K562 (cell line): ENCODE measurements around the gene STRN3. TPM values are rescaled to one million over a fixed set of nuclear protein-coding genes. Genes with fewer than 3 reads are reported as not detected.

Experiments used
- CREB1 ChIP-seq, 2 experiments: sonication (generic) in 1 of 2; formaldehyde crosslinking in 1 of 2; IDR thresholded peaks; 2 replicates each; pipeline versions ENCODE4 v1.6.1 to v1.8.0; 2012 to 2022; ENCODE audit warnings: inconsistent platforms in 1 of 2, mild to moderate bottlenecking in 1 of 2, missing genetic modification reagents in 1 of 2, moderate library complexity in 1 of 2
- CTCF ChIP-seq, 3 experiments: IDR thresholded peaks in 2 of 3; conservative IDR thresholded peaks in 1 of 3; 2 replicates each; pipeline ENCODE4 v1.5.1; 2011 to 2012; ENCODE audit warnings: low read length in 3 of 3, mild to moderate bottlenecking in 3 of 3, control low read depth in 2 of 3, improper control_type of control experiment in 1 of 3, inconsistent platforms in 1 of 3, low read depth in 1 of 3, mixed read lengths in 1 of 3, moderate library complexity in 1 of 3; ENCODE audit not compliant: insufficient read depth in 2 of 3
- EGR1 ChIP-seq: fragments of 450-650 bp; conservative IDR thresholded peaks from 2 replicates; pipeline ENCODE4 v1.6.1; 2017; ENCODE audit warnings: mild to moderate bottlenecking
- GATAD2B ChIP-seq: fragments of 450-650 bp; IDR thresholded peaks from 2 replicates; pipeline ENCODE4 v1.6.1; 2017; ENCODE audit warnings: mild to moderate bottlenecking, borderline replicate concordance
- GTF2A2 ChIP-seq: IDR thresholded peaks from 2 replicates; pipeline ENCODE4 v1.6.1; 2016; ENCODE audit warnings: mild to moderate bottlenecking, missing genetic modification characterization, missing compliant biosample characterization
- ILK ChIP-seq: fragments of 450-650 bp; IDR thresholded peaks from 2 replicates; pipeline ENCODE4 v1.6.1; 2016; ENCODE audit warnings: missing genetic modification characterization, low read depth, mild to moderate bottlenecking, missing compliant biosample characterization, moderate library complexity, borderline replicate concordance
- MITF ChIP-seq: IDR thresholded peaks from 2 replicates; pipeline ENCODE4 v1.6.1; 2014; ENCODE audit warnings: antibody characterized with exemption
- PRDM10 ChIP-seq: fragments of 450-650 bp; IDR thresholded peaks from 2 replicates; pipeline ENCODE4 v1.6.1; 2018; ENCODE audit not compliant: partially characterized antibody
- PRPF4 ChIP-seq: fragments of 200-400 bp; formaldehyde crosslinking; IDR thresholded peaks from one replicate; pipeline ENCODE4 v1.6.1; 2017; ENCODE audit warnings: low read length, low read depth, mild to moderate bottlenecking; ENCODE audit not compliant: insufficient read depth, poor library complexity, severe bottlenecking
- SMARCA4 ChIP-seq: fragments of 450-650 bp; IDR thresholded peaks from 2 replicates; pipeline ENCODE4 v1.6.1; 2016
- SNAPC5 ChIP-seq: fragments of 250-450 bp; sonication (Bioruptor Pico); IDR thresholded peaks from 2 replicates; pipeline ENCODE4 v1.8.0; 2021; ENCODE audit warnings: moderate library complexity, mild to moderate bottlenecking, inconsistent platforms
- TCF7L2 ChIP-seq: fragments of 150-350 bp; IDR thresholded peaks from 2 replicates; pipeline ENCODE4 v1.6.1; 2016; ENCODE audit warnings: low read depth, mild to moderate bottlenecking, low read length, moderate library complexity
- TFAP4 ChIP-seq: sonication (generic); formaldehyde crosslinking; IDR thresholded peaks from 2 replicates; pipeline ENCODE4 v1.8.0; 2022; ENCODE audit warnings: missing genetic modification reagents, mild to moderate bottlenecking, moderate library complexity, borderline replicate concordance
- THRAP3 ChIP-seq: fragments of 450-650 bp; IDR thresholded peaks from 2 replicates; pipeline ENCODE4 v1.6.1; 2016; ENCODE audit warnings: mild to moderate bottlenecking, inconsistent platforms, borderline replicate concordance
- TSC22D4 ChIP-seq: fragments of 450-650 bp; IDR thresholded peaks from 2 replicates; pipeline ENCODE4 v1.6.1; 2016; ENCODE audit warnings: missing genetic modification characterization, missing biosample characterization, control low read depth
- ZNF175 ChIP-seq: fragments of 200-800 bp; sonication (Bioruptor generic); IDR thresholded peaks from 2 replicates; pipeline ENCODE4 v1.6.1; 2016; ENCODE audit warnings: low read depth, mild to moderate bottlenecking, missing genetic modification characterization, missing compliant biosample characterization
- ZNF444 ChIP-seq: fragments of 250-450 bp; sonication (Bioruptor Pico); IDR thresholded peaks from 2 replicates; pipeline ENCODE4 v1.4.0; 2020; ENCODE audit warnings: mild to moderate bottlenecking, moderate library complexity
- ZNF79 ChIP-seq: fragments of 250-450 bp; sonication (Bioruptor Pico); IDR thresholded peaks from 2 replicates; pipeline ENCODE4 v1.4.0; 2020; ENCODE audit warnings: low read depth, mild to moderate bottlenecking, moderate library complexity
- polyA plus RNA-seq, 8 experiments: library from polyadenylated mRNA; depleted of rRNA in 4 of 8; stranded (reverse) in 5 of 8; unstranded in 3 of 8; fragments of >200 nt; fragmentation: Nextera tagmentation in 2 of 8; fragmentation: Illumina TruSeq in 1 of 8; extraction: Ambion mirVana in 2 of 8; extraction: Trizol in 1 of 8; gene quantifications; 2 replicates each; pipeline versions ENCODE4 v1.2.1 to v1.2.3, GENCODE V29; 2011 to 2014; ENCODE audit warnings: inconsistent platforms in 1 of 8, missing spikeins in 1 of 8
- total RNA-seq, 7 experiments: library from RNA; depleted of rRNA in 6 of 7; stranded (reverse); fragments of >200 nt in 6 of 7; fragmentation: Illumina TruSeq in 2 of 7; extraction: Trizol in 2 of 7; gene quantifications; 2 replicates each; pipeline versions ENCODE4 v1.2.1 to v1.2.3, GENCODE V29; 2011 to 2021; ENCODE audit warnings: low replicate concordance in 1 of 7

Gene STRN3
- total and polyA plus RNA-seq, 9 of the 15 experiments (the other 6 are each of a cell fraction or from before 2014, with no cell fraction given), result 5.9 to 29.1 (median 16.0) TPM

- no peak for TF ChIP-seq TFAP4
- 0 out of 2 replicates have a peak, but pooled peaks have one; percentile 49 for TF ChIP-seq GATAD2B
- no peak for TF ChIP-seq SNAPC5 (CRISPR knock-in tag)
- TF ChIP-seq GTF2A2 (tag), result no peak
- TF ChIP-seq SMARCA4, result no peak
- TF ChIP-seq PRDM10, result peak; percentile 95
- TF ChIP-seq CTCF (IDR thresholded peaks at IDR 0.05 in 2 of 3, conservative IDR thresholded peaks at IDR 0.05 in 1 of 3; ENCODE audit: insufficient read depth in 2 of 3, low read depth in 1 of 3, low read length in 3 of 3), result no peak
- TF ChIP-seq THRAP3, result no peak
- no peak for TF ChIP-seq CREB1 (IDR thresholded peaks at IDR 0.05)
- TF ChIP-seq CREB1 (CRISPR knock-in tag; IDR thresholded peaks at IDR 0.05), result no peak
- no peak for TF ChIP-seq ZNF79
- no peak for TF ChIP-seq TSC22D4 (tag)
- peak; percentile 43 for TF ChIP-seq EGR1
- no peak for TF ChIP-seq ZNF175
- peak; percentile 15 for TF ChIP-seq PRPF4
- no peak for TF ChIP-seq MITF
- TF ChIP-seq ILK (tag), result no peak
- no peak for TF ChIP-seq TCF7L2
- TF ChIP-seq ZNF444, result no peak
Measured at GRCh38 chr14:31025367-31026076, 657 bp downstream of the STRN3 start, which contains the start of gene AP4S1 (continued).
